HEK293T (cell line): ENCODE data around the gene CRTAC1.

Source experiments
- BHLHE40 ChIP-seq: fragments of 450-650 bp; IDR thresholded peaks from 2 replicates; pipeline ENCODE4 v1.6.1; 2016; ENCODE audit warnings: mild to moderate bottlenecking, moderate library complexity, borderline replicate concordance
- FOXM1 ChIP-seq: fragments of 450-650 bp; IDR thresholded peaks from 2 replicates; pipeline ENCODE4 v1.6.1; 2017; ENCODE audit warnings: mild to moderate bottlenecking, borderline replicate concordance
- L3MBTL2 ChIP-seq: fragments of 450-650 bp; conservative IDR thresholded peaks from 2 replicates; pipeline ENCODE4 v1.6.1; 2016; ENCODE audit warnings: mild to moderate bottlenecking
- LEF1 ChIP-seq: fragments of 450-650 bp; IDR thresholded peaks from 2 replicates; pipeline ENCODE4 v1.6.1; 2017; ENCODE audit warnings: mild to moderate bottlenecking, borderline replicate concordance
- PKNOX1 ChIP-seq: fragments of 450-650 bp; IDR thresholded peaks from 2 replicates; pipeline ENCODE4 v1.6.1; 2016
- TARDBP ChIP-seq: fragments of 450-650 bp; IDR thresholded peaks from 2 replicates; pipeline ENCODE4 v1.6.1; 2016
- ZNF384 ChIP-seq: fragments of 450-650 bp; IDR thresholded peaks from 2 replicates; pipeline ENCODE4 v1.6.1; 2016

GRCh38 chr10:97894092-97894491 lies 136.3 kb downstream of the CRTAC1 start:
- TF ChIP-seq FOXM1 (no peak), ZNF384 (no peak), LEF1 (no peak), TARDBP (no peak), L3MBTL2 (no peak), PKNOX1 (no peak), BHLHE40 (no peak)
